PC-9 (cell line): ENCODE measurements around the gene RAB40C.

ENCODE experiments used
- CTCF ChIP-seq: fragments of 200-600 bp; sonication (generic); conservative IDR thresholded peaks from 2 replicates; pipeline ENCODE4 v1.6.1; 2017; ENCODE audit warnings: mixed run types, antibody characterized with exemption, mild to moderate bottlenecking, moderate library complexity
- EZH2 ChIP-seq: fragments of 200-600 bp; sonication (generic); IDR thresholded peaks from 2 replicates; pipeline ENCODE4 v1.8.0; 2017; ENCODE audit warnings: antibody characterized with exemption, low read depth

- TF ChIP-seq CTCF (no peak), EZH2 (no peak)
Observed at GRCh38 chr16:586047-586644, 3.7 kb upstream of the RAB40C start.
